ENCODE measurements around the gene MAP2K1.
A peak's percentile ranks its signal among the peaks of the same experiment; 100 is the strongest.

MAP2K1 gene

DNA sequence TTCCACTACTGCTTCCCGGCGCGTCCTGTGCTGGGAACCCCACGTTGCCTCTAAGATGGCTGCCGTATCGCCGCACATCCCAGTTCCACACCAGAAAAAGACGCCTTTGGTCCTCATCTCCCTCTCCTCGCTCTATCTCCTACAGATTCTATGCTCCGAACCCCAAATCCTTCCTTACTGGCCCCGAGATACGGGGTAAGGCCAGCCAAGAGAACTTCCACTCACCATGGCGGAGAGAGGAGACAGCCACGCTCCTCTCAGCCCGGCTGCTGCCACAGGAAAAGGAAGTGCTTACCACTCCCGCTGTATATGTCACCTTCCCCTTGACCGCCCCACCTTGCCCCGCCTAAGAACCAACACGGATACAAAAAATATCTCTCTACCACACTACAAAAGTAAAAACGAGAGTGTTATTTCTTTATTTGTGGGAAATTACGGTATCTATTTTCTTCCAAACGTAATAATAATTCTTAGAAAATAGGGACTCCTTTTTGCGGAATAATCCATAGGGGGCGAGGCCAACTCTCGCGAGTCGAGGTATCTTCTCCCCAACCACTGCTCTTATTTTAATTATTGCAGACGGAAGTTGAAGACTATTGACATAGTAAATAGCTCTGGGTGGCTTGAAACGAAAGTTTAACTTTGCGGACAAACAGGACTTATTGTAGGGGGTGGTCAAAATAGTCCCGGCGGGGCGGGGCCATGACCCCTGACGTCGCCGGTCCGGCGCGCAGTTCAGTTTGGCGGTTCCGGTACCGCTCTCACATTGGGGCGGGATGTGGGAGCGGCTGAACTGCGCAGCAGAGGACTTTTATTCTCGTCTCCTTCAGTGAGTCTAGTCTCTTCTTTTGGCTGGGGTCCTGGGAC, 118.1 kb downstream of the MAP2K1 start, which contains the start of the genes RPL4 and ZWILCH:
TSS of gene RPL4 (minus strand) at position 293 of the 867 bp plus-strand sequence. CDS start at position 228, 65 bp downstream.
TSS of gene ZWILCH (plus strand) at position 764 of the 867 bp plus-strand sequence. CDS start at position 777, 13 bp downstream.
- DNase-seq (ENCODE audit: low read depth in 2 of 2), result peak; percentile 50 to 65

GRCh38 chr15:66505430-66505811, 118.7 kb downstream of the MAP2K1 start:
- no peak for DNase-seq (ENCODE audit: low read depth in 2 of 2)

DNA sequence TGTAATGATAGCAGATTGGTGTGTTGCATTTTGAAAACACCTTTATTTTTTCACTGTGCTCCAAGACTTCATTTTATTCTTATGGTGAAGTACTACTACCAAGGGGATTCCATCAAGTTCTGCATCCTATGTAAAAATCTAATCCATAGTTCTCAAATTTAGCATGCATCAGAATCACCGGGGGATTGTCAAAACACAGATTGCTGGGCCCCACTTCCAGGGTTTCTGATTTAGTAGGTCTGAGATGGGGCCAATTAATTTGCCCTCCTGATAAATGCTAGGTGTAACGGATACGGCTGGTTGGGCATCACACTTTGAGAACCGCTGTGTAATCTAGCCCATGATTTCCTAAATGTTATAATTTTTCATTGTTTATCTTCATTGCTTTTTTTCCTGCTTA, 119.1 kb downstream of the MAP2K1 start:
- DNase-seq (ENCODE audit: low read depth in 2 of 2), result no peak

- DNase-seq (ENCODE audit: low read depth in 2 of 2), result no peak
These were observed 121.7 kb downstream of the MAP2K1 start for GRCh38 chr15:66508293-66508883.

DNA sequence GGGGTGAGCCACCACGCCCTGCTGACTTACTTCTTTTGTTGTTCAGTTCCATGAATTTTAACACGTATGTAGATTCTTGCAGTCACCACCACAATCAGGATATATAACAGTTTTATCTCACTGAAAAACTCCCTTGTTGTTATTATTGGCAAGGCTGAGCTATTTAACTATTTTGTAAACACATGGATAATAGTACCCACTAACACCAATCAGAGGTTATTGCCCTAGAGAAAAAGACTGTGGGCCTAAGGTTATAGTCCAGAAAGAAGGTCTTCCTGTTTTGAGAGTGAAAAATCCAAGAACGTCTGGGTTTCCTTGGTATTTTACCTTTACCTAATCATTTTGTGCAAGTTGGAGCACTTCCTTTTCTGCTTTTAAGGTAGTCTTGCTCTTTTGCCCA, 127.9 kb downstream of the MAP2K1 start:
- DNase-seq (ENCODE audit: low read depth in 2 of 2), result no peak

DNA sequence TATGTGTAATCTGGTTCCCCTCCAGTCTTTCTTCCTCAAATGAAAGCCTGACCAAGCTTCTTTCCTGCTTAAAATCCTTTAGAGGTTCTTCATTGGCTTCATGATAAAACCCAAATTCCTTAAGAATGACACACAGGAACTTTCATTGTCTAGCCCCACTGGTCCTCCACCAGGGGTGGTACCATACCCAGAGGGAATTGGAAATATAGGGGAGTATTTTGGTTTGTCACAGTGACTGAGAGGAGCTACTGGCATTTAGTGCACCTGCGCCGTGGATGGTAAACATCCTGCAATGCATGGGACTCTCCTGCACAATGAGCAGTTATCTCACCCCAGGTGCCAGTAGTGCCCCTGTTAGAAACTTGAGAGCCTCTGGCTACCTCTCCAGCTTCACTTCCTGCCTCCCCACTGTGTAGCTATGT, 129.2 kb downstream of the MAP2K1 start:
- DNase-seq (ENCODE audit: low read depth in 2 of 2), result no peak

- no peak for DNase-seq (ENCODE audit: low read depth in 2 of 2)
These were observed 137.2 kb downstream of the MAP2K1 start for GRCh38 chr15:66523926-66524325.

- no peak for DNase-seq (ENCODE audit: low read depth in 2 of 2)
These were observed 138.1 kb downstream of the MAP2K1 start for GRCh38 chr15:66524838-66525237.

GRCh38 chr15:66535056-66535455, 148.3 kb downstream of the MAP2K1 start:
- no peak for DNase-seq (ENCODE audit: low read depth in 2 of 2)

Measured in stimulated activated CD8-positive, alpha-beta memory T cell treated with anti-CD3 and anti-CD28 coated beads, Interleukin-2, amount 100 ng/mL, for 1 hour (primary cell).